ENCODE measurements around the gene SYK. TPM values are rescaled to one million over a fixed set of nuclear protein-coding genes. Genes with fewer than 3 reads are reported as not detected.

Gene SYK
- total RNA-seq, 1 donor from 2014 or later = 0.41 TPM

- H3K9me3 ChIP-seq (ENCODE audit: insufficient read depth, low read depth, low read length) = no peaks in the 10 kb centered on the region
- no peak overlapping the region for H3K27ac Mint-ChIP-seq (ENCODE audit: unreplicated experiment)
- H4K20me1 ChIP-seq (ENCODE audit: insufficient read depth, low read length) = no peaks in the 10 kb centered on the region
- H3K27me3 Mint-ChIP-seq (ENCODE audit: low read depth, unreplicated experiment) = peaks cover 24% of the 10 kb centered on the region
- DNase-seq (ENCODE audit: low read depth) (no peak), FAIRE-seq (no peak)
- H2AFZ ChIP-seq (ENCODE audit: low read depth, low read length) = no peak overlapping the region
- H3K4me3 ChIP-seq (ENCODE audit: insufficient read depth, low read depth, low read length) = no peak overlapping the region
- H3K79me2 ChIP-seq (ENCODE audit: insufficient read depth, low read length) = no peaks in the 10 kb centered on the region
- H3K4me2 ChIP-seq (ENCODE audit: low read length) = no peak overlapping the region
- H3K4me1 ChIP-seq (ENCODE audit: insufficient read depth, low read length) = no peaks in the 10 kb centered on the region
- no peak overlapping the region for H3K27ac ChIP-seq (ENCODE audit: low read depth, low read length)
- H3K27me3 ChIP-seq (ENCODE audit: insufficient read depth, low read length) = no peaks in the 10 kb centered on the region
- H3K36me3 Mint-ChIP-seq (ENCODE audit: low read depth, unreplicated experiment) = no peaks in the 10 kb centered on the region
- H3K36me3 ChIP-seq (ENCODE audit: insufficient read depth, low read length) = no peaks in the 10 kb centered on the region
- H3K9me3 Mint-ChIP-seq (ENCODE audit: unreplicated experiment) = peaks cover 3% of the 10 kb centered on the region
- H3K9ac ChIP-seq (ENCODE audit: low read length) = no peak overlapping the region
- TF ChIP-seq CTCF (IDR thresholded peaks at IDR 0.05; ENCODE audit: insufficient read depth, low read depth, low read length) (no peak), EZH2 (IDR thresholded peaks at IDR 0.05; ENCODE audit: insufficient read depth, low read length) (no peak)
- H3K4me3 Mint-ChIP-seq (ENCODE audit: unreplicated experiment) = no peak overlapping the region
- peaks cover 4% of the 10 kb centered on the region for H3K4me1 Mint-ChIP-seq (ENCODE audit: low read depth, unreplicated experiment)
Measured at GRCh38 chr9:90825586-90825985, 24.0 kb downstream of the SYK start.

GRCh38 chr9:90826326-90827020 lies 24.9 kb downstream of the SYK start:
- no peak for TF ChIP-seq CTCF (IDR thresholded peaks at IDR 0.05; ENCODE audit: insufficient read depth, low read depth, low read length)
- TF ChIP-seq EZH2 (IDR thresholded peaks at IDR 0.05; ENCODE audit: insufficient read depth, low read length) = no peak
- Histone ChIP-seq H3K27me3 (ENCODE audit: insufficient read depth, low read length) (no peaks in the 10 kb centered on the region), H3K4me3 (ENCODE audit: insufficient read depth, low read depth, low read length) (no peak overlapping the region), H3K9me3 (ENCODE audit: insufficient read depth, low read depth, low read length) (no peaks in the 10 kb centered on the region), H2AFZ (ENCODE audit: low read depth, low read length) (no peak overlapping the region), H3K27ac (ENCODE audit: low read depth, low read length) (no peak overlapping the region), H3K4me2 (ENCODE audit: low read length) (no peak overlapping the region), H3K4me1 (ENCODE audit: insufficient read depth, low read length) (no peaks in the 10 kb centered on the region), H4K20me1 (ENCODE audit: insufficient read depth, low read length) (no peaks in the 10 kb centered on the region), H3K9ac (ENCODE audit: low read length) (no peak overlapping the region), H3K36me3 (ENCODE audit: insufficient read depth, low read length) (no peaks in the 10 kb centered on the region), H3K79me2 (ENCODE audit: insufficient read depth, low read length) (no peaks in the 10 kb centered on the region)
- H3K9me3 Mint-ChIP-seq (ENCODE audit: unreplicated experiment) = peaks cover 3% of the 10 kb centered on the region
- DNase-seq (ENCODE audit: low read depth) (no peak), FAIRE-seq (no peak)
- H3K27me3 Mint-ChIP-seq (ENCODE audit: low read depth, unreplicated experiment) = peaks cover 24% of the 10 kb centered on the region
- no peak overlapping the region for H3K27ac Mint-ChIP-seq (ENCODE audit: unreplicated experiment)
- H3K4me3 Mint-ChIP-seq (ENCODE audit: unreplicated experiment) = no peak overlapping the region
- H3K4me1 Mint-ChIP-seq (ENCODE audit: low read depth, unreplicated experiment) = peaks cover 4% of the 10 kb centered on the region
- no peaks in the 10 kb centered on the region for H3K36me3 Mint-ChIP-seq (ENCODE audit: low read depth, unreplicated experiment)

- no peak overlapping the region for H3K9ac ChIP-seq (ENCODE audit: low read length)
- H3K4me2 ChIP-seq (ENCODE audit: low read length) = no peak overlapping the region
- no peaks in the 10 kb centered on the region for H3K79me2 ChIP-seq (ENCODE audit: insufficient read depth, low read length)
- H3K4me1 ChIP-seq (ENCODE audit: insufficient read depth, low read length) = no peaks in the 10 kb centered on the region
- Mint-ChIP-seq H3K9me3 (ENCODE audit: unreplicated experiment) (peaks cover 3% of the 10 kb centered on the region), H3K27ac (ENCODE audit: unreplicated experiment) (no peak overlapping the region), H3K4me1 (ENCODE audit: low read depth, unreplicated experiment) (no peaks in the 10 kb centered on the region), H3K27me3 (ENCODE audit: low read depth, unreplicated experiment) (peaks cover 24% of the 10 kb centered on the region), H3K4me3 (ENCODE audit: unreplicated experiment) (no peak overlapping the region), H3K36me3 (ENCODE audit: low read depth, unreplicated experiment) (no peaks in the 10 kb centered on the region)
- H4K20me1 ChIP-seq (ENCODE audit: insufficient read depth, low read length) = no peaks in the 10 kb centered on the region
- no peak overlapping the region for H3K4me3 ChIP-seq (ENCODE audit: insufficient read depth, low read depth, low read length)
- FAIRE-seq (no peak), DNase-seq (ENCODE audit: low read depth) (no peak)
- H3K36me3 ChIP-seq (ENCODE audit: insufficient read depth, low read length) = no peaks in the 10 kb centered on the region
- H3K9me3 ChIP-seq (ENCODE audit: insufficient read depth, low read depth, low read length) = no peaks in the 10 kb centered on the region
- no peak overlapping the region for H3K27ac ChIP-seq (ENCODE audit: low read depth, low read length)
- H2AFZ ChIP-seq (ENCODE audit: low read depth, low read length) = no peak overlapping the region
- TF ChIP-seq EZH2 (IDR thresholded peaks at IDR 0.05; ENCODE audit: insufficient read depth, low read length) (no peak), CTCF (IDR thresholded peaks at IDR 0.05; ENCODE audit: insufficient read depth, low read depth, low read length) (no peak)
- no peaks in the 10 kb centered on the region for H3K27me3 ChIP-seq (ENCODE audit: insufficient read depth, low read length)
Measured at GRCh38 chr9:90827181-90827871, 25.7 kb downstream of the SYK start.
